NCI-H345 (cell line): Measurements from ENCODE around the gene DHFR.
"Not testable (repeated sequence)": the region's sequence is repeated elsewhere in the genome, so short reads cannot be mapped to it uniquely, and the experiment has no call there.

Source experiments
- DNase-seq: peaks from one replicate; lab custom pipeline; 2025; lab: John Stamatoyannopoulos, UW

DHFR gene

DNA sequence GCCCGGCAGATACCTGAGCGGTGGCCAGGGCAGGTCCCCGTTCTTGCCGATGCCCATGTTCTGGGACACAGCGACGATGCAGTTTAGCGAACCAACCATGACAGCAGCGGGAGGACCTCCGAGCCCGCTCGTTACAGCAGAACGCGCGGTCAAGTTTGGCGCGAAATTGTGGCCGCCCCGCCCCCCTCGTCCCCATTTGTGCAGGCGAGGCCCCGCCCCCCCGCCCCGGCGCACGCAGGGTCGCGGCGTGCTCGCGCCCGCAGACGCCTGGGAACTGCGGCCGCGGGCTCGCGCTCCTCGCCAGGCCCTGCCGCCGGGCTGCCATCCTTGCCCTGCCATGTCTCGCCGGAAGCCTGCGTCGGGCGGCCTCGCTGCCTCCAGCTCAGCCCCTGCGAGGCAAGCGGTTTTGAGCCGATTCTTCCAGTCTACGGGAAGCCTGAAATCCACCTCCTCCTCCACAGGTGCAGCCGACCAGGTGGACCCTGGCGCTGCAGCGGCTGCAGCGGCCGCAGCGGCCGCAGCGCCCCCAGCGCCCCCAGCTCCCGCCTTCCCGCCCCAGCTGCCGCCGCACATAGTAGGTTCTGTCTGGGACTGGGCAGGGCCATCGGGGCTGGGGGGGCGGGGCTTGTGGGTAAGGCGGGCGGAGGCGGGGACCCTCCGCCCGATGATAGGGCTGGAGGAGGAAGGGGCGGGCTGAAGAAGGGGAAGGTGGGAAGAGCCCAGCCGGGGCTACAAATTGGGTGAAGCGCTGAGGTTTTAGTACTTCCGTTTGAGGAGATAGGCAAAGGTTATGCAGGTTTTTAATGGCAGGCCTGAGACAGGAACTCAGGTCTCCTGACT, at the start of gene DHFR, which contains the start of gene MSH3:
Gene DHFR (minus strand): TSS at position 593 of the 840 bp plus-strand sequence. CDS start 494 bp downstream, at position 99.
Gene MSH3 (plus strand): TSS at position 262 of the 840 bp plus-strand sequence. CDS start 76 bp downstream, at position 338.
- peak; percentile 92 for DNase-seq

DNA sequence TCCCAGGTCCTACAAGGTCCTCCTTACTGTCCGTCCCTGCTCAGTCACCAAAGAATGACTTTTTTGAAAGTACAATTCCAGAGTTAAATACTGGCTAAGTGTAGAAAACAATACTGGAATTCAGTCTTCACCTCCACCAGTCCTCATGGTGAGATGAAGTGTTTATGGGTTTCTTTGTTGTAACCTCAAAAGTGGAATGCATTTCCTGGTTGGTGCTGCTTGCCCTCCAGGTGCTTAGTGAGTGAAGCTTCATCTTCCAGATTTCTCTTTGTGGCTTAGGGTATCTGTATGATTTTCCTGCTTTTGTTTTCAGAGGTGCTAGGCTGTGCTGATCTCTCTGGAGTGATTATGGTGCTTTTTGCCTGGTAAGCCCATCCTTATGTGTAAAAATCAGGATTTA, 49.4 kb upstream of the DHFR start:
- DNase-seq: no peak

DNA sequence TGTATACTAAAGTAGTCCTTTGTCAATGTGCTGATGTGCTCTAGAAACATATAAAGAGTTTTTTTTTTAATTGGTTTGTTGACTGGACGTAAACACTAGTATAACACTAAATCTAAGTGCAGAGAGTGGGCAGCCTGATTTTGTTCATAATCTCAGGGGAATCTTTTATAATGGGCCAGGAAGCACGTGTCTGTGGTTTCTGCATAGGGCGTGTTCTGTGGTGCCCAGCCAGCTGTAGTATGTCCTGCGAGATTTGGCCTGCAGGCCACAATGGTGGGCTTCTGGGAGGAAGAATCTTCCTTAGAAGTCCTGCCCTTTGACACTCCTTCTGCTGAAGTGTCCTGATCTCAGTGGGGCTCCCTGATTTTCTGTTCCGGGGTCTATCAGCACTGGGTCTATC, 49.0 kb upstream of the DHFR start:
- no peak for DNase-seq

DNA sequence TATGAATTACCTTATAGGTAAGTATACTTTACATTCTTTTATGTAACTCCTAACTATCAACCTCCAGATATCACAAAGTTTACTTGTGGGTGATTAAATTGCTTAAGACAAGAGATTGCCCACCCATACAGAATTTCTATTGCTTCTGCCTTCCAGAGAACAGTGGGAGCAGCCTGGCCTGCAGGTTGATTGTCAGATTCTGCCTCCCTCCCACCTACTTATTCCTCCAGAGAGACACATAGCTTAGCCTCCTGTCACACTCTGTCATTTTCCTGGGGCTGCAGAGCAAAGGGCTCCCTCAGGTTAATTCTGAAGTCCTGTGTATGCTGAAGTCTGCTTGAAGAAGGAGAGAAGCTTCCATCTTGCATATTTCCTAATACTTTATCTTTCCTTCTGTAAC, 48.5 kb upstream of the DHFR start:
- DNase-seq: no peak

DNA sequence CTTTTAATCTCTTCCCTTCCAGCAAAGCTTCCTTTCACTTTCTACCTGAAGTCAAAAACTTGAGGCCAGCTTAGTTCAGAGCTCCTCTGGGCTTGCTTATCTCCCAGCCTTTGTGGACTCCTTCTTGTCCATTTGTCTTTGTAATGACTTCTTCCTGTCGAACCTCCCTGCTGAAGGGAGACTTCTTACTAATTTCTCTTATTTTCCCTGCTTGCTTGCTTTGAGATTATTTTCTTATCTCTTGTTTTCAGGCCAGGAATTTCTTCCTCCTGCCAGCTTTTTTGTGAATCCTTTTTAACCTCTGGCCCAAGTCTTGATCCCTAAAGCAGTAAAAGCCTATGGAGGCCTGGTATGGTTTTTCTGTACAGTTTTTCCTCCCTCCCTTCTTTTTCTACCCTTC, 46.8 kb upstream of the DHFR start:
- no peak for DNase-seq

DNA sequence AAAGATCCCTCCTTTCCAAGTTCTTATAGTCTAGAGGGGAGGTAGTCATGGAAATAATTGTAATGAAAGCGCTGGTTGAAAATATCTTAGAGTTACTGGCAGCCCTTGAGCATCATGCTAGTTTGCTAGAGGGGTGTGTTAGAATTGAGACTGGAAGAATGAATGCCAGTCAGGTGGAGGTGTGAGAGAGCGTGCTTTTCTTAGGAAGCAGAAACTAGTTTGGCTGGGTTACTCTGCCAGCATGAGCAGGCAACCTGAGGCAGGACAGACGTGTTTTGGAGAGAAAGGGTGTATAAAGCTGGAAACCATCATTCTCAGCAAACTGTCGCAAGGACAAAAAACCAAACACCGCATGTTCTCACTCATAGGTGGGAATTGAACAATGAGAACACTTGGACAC, 43.6 kb upstream of the DHFR start:
- no peak for DNase-seq

DNA sequence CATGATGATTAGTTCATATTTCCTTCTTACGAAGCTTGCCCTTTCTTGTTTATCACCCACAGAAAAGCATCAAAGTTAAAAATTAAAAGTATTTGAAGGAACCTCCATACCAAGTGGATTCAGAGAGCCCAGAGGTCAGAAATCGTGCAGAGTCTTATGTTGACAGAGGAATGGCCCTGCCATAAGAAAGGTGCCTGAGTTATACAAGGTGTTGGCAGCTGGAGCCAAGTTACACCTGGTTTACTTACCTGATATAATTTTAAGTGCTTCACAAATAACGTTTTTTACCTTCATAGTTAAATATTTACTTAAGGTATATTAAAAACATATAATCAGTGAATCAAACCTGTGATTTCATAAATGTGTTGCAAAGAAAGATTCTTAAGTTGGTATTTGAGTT, 42.3 kb upstream of the DHFR start:
- DNase-seq: no peak

DNA sequence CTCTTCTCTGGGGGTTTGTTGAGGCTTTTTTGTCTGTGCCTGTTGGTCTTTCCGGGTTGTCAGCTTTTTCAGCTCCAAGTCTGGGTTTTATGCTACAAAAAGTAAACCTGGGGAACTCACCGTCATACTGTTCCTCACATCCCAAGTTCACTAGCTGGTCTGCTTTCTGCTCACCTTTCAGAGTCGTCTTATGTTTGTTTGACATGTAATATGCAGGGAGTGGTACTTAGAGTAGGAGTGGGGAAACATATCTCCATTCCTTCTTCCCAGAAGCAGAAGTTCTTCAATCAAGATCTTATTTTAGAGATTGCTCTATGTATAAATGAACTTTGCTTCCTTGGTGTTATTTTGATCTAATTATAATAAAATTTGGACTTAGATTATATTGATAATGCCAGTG, 41.7 kb upstream of the DHFR start:
- DNase-seq: no peak

DNA sequence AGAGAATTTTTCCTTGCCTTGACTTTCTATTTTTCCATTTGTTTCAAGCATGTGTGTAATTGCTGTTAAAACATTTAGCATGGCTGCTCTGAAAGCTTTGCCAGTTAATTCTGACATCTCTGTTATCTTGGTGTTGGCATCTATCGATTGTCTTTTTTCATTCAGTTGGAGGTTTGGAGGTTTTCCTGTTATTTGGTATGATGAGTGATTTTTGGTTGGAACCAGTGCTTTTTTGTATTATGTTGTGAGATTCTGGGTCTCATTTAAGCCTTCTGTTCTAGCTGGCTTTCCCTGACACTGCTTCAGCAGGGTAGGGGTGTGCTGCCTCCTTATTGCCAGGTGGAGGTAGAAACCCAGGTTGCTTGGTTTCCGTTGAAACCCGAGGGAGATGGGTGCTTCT, 40.9 kb upstream of the DHFR start:
- DNase-seq: no peak

DNA sequence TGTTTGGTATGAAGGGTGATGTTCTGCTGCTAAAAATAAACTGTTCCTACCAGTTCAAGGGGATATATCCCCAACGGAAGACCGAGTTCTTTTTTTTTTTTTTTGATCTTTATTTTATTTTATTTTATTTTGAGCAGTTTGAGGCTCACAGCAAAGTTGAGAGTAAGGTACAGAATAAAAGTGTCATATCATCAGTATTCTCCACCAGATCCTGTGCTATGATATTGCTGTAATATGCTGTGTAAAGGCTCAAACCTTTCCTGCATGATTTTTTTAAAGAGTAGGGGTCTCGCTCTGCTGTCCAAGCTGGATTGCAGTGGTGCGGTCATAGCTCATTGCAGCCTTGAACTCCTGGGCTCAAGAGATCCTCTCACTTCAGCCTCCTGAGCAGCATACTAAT, 34.8 kb upstream of the DHFR start:
- no peak for DNase-seq

DNA sequence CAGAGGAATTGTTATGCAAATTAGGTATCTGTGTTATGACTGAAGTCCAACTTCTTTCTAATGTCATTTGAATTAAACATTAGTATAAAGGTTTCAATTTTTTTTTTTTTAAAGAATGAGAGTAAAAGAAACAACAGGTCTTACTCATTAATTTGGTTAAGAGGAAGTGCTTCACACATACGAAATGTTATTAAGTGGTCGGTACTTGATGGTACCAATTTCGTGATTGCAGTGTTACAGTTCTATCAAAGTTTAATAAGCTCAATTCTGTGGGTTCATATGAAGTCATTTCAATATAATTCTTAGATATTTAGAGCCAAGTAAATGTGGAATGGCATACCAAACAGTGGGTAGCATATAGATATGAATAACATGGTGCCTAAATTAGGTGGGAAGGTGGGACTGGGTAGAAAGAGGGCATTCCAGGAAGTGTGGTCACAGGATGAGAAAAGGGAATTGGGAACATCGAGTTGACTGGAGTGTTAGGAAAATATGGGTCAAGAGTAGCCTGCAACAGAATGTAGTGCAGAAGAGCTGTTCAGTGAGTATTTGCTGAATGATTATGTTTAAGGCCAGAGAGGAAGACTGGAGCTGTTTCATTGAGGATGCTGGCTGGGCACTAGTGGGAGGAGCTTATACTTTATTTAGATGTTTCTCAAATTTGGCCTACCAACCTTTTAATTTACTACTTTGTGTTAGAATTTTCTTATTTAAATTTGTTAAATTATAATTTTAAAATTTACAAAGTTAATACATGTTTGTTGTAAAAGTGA, 34.1 kb upstream of the DHFR start:
- no peak for DNase-seq

DNA sequence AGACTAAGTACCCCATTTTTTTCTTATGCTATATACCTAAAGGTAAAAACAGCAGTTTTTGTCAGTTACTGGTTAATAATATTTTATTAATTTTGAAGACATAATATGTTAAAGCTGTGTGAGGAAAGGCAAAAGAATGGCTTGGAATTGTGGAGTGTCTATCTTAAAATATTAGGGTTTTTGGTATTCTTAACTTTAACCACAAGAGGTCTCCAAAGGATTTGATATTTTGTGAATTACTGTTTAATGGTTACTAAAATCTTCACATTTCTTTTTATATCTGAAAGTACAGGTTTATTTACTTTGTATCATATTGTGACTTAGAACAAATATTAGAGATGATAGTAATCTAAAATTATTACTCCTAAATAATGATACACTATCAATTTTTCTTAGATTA, 32.0 kb upstream of the DHFR start:
- no peak for DNase-seq

DNA sequence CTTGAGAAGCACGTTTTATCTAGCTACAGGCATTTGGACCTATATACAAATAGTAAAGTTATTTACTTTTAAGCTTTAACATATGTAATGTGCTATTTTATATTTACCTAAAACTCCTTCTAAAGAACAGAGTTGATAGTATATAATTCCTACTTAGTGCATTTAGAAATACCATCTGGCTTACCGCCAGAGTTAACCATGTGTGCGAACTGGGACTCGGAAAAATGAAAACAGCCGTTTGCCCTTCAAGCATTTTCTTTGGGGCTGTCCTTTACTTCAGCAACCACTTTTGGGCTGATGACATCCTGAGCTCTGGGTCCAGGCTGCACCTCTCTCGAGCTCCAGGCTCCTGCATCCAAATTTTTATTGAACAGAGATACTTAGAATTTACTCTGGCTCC, 21.9 kb upstream of the DHFR start:
- DNase-seq: no peak

DNA sequence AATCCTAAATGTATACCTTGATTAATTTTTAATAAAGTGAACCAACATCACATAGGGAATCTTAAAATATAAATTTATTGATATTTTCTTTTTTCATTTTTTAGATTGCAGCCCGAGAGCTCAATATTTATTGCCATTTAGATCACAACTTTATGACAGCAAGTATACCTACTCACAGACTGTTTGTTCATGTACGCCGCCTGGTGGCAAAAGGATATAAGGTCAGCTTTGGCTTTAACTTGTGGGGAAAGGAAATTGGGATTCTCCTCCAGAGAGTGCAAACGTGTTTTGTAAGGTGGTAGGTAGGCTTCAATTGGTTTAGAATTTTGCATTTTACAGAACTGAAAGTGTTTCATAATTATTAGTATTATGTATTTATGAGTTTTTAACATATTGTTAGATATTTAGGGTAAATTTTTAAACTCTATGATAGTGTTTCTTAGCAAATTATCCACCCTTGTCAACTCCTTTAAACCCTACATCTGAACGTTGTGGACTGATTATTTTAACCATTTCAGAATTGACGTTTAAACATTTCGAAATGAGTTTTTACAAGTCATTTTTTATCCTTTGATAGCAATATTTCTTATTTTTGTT, 17.5 kb upstream of the DHFR start:
- peak; percentile 35 for DNase-seq

DNA sequence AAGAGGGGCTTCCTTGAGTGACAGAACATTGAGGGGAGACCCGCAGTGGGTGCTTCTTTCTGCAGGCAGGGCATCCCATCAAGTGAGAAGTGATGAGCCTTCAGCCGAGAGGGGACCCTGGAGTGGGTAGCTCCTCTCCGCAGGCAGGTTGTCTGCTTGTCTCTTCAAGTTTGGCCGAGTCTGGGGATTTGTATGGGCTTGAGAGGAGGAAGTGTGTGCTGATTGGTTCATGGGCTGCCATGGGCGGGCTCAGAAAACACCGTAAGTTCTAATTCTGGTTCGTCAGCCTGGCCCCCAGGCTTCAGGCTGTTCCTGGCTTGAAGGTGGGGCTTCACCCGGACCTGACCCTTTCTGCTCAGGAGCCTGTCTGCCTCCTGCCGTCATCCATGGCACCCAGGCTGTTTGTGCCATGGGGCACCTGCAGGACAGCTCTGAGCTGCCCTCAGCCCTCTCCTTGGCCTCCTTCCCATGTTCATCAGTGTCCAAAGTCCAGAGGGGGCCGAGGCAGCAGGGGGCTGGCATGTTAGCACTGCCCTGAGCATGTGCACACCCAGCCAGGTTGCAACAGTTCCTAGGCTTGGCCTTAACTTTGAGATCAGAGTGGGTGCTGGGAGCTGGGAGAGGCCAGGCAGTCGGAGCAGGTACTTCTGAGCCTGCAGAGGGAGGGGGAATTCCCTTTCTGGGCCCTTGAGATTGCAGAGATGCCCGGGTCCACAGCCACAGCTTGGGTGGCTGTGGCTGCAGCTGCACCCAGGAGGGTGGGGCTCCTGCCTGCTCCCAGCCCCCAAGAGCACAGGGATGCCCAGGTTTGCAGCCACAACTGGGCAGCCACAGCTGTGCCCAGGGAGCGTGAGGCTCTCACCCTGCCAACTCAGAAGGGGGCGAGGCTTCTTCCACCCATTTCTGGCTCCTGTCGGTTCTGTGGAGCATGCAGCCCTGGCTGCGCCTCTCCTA, 13.5 kb upstream of the DHFR start:
- no peak for DNase-seq

DNA sequence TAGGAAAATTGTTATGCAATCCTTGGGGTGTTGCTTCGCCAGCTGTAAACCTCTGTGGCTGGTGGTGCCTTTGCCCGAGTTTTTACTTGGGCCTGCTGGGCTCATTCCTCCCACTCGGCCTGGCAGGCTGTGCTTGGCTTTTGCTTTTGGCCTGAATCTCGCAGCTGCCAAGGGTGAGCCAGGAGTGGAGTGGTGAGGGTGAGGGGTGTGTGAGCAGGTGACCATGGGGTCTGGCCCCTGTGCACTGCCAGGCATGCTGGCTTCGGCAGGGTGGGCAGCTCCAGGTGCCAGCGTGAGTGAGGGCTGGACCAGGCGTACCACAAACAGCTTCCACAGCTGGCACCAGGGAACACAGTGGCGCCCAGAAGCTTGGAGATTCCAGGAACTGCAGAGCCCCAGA, 12.6 kb upstream of the DHFR start:
- no peak for DNase-seq

DNA sequence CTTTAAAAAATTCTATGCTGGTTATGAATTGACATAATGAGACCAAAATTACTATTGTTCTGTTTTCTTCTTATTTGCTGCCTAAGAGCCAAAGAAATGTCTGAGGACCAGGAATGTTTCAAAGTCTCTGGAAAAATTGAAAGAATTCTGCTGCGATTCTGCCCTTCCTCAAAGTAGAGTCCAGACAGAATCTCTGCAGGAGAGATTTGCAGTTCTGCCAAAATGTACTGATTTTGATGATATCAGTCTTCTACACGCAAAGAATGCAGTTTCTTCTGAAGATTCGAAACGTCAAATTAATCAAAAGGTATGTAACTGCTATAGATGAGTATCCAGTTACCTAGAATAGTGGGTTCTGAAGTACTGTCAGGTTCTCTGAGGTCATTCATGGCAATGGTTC, 10.3 kb upstream of the DHFR start:
- no peak for DNase-seq

DNA sequence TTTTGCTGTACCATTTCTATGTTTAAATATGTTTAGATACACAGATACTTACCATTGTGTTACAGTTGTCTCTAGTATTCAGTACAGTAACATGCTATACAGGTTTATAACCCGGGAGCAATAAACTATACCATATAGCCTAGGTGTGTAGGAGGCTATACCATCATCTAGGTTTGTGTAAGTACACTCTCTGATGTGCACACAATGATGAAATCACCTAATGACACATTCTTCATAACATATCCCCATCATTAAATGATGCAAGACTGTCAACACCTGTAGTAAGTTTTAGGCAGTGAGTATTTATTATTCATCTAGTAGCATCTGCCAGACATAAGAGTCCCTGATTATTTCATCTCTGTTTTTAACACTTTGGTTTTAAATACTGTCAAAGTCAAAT, 7.3 kb upstream of the DHFR start:
- DNase-seq: no peak

DNA sequence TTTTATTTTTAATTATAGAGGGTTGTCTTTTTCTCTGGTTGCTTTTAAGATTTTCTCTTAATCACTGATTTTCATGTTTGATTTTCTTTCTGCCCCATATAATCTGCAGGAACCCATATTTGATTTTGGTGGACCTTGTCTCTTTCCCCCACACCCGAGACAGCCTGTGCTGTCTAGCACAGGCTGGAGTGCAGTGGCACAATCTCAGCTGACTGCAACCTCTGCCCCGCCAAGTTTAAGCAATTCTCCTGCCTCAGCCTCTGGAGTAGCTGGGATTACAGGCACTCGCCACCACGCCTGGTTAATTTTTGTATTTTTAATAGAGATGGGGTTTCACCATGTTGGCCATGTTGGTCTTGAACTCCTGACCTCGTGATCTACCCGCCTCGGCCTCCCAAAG, 5.9 kb upstream of the DHFR start:
- not testable (repeated sequence) for DNase-seq

DNA sequence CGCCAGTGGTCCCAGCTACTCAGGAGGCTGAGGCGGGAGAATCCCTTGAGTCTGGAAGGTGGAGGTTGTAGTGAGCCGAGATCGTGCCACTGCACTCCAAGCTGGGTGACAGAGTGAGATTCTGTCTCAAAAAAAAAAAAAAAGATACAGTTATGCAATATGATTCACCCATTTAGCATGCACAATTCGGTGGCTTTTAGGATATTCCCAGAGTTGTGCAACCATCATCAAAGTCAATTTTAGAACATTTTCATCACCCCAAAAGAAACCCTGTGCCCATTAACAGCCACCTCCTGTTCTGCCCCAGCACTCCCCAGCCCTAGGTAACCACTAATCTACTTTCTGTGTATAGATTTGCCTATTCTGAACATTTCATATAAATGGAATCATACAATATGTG, 4.3 kb upstream of the DHFR start:
- no peak for DNase-seq

DNA sequence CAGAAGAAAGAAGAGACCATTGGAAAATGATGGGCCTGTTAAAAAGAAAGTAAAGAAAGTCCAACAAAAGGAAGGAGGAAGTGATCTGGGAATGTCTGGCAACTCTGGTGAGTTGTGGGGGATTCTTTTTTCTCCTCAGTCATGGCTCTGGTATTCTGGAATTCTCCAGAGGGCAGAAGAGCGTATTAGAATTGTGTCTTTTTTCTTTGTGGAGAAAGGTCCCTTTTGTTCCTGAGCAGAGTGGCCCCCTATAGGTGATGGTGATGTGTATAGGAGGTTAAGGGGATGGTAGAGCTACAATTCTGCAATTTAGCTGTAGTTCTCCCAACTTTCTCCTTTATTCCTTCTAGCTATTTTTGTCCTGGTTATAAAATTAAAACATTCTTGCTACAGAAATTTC, 1.6 kb upstream of the DHFR start:
- DNase-seq: no peak
